Fibroblast of villous mesenchyme (primary cell): ENCODE data around the gene APMAP. TPM values are rescaled to one million over a fixed set of nuclear protein-coding genes. Genes with fewer than 3 reads are reported as not detected.

Experiments used
- DNase-seq: peaks from one replicate; pipeline ENCODE4 v3.0.0-alpha.2; 2010; ENCODE audit warnings: low read depth
- H3K4me3 ChIP-seq: 2 replicates; pipeline ENCODE4 v1.5.1; 2011; ENCODE audit warnings: low read depth, mild to moderate bottlenecking, low read length
- total RNA-seq: library from RNA; depleted of rRNA; stranded (reverse); fragments of >200 nt; gene quantifications from 2 replicates; pipeline ENCODE4 v1.2.3, GENCODE V29; 2012
- TF ChIP-seq, protein P1 (sequence below): IDR thresholded peaks from 2 replicates; pipeline ENCODE4 v1.5.1; 2012; ENCODE audit warnings: low read depth, mild to moderate bottlenecking, low read length; ENCODE audit not compliant: insufficient read depth

Gene APMAP
- total RNA-seq, 1 donor, result 81.2 TPM

- no peak overlapping the region for H3K4me3 ChIP-seq
- no peak for DNase-seq
- TF ChIP-seq, protein P1, sequence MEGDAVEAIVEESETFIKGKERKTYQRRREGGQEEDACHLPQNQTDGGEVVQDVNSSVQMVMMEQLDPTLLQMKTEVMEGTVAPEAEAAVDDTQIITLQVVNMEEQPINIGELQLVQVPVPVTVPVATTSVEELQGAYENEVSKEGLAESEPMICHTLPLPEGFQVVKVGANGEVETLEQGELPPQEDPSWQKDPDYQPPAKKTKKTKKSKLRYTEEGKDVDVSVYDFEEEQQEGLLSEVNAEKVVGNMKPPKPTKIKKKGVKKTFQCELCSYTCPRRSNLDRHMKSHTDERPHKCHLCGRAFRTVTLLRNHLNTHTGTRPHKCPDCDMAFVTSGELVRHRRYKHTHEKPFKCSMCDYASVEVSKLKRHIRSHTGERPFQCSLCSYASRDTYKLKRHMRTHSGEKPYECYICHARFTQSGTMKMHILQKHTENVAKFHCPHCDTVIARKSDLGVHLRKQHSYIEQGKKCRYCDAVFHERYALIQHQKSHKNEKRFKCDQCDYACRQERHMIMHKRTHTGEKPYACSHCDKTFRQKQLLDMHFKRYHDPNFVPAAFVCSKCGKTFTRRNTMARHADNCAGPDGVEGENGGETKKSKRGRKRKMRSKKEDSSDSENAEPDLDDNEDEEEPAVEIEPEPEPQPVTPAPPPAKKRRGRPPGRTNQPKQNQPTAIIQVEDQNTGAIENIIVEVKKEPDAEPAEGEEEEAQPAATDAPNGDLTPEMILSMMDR, result no peak
Measured at GRCh38 chr20:24962182-24962492, 30.4 kb downstream of the APMAP start.

- no peak overlapping the region for H3K4me3 ChIP-seq
- no peak for DNase-seq
- TF ChIP-seq, protein P1, result no peak
Measured at GRCh38 chr20:24961384-24962181, 31.0 kb downstream of the APMAP start.

DNA sequence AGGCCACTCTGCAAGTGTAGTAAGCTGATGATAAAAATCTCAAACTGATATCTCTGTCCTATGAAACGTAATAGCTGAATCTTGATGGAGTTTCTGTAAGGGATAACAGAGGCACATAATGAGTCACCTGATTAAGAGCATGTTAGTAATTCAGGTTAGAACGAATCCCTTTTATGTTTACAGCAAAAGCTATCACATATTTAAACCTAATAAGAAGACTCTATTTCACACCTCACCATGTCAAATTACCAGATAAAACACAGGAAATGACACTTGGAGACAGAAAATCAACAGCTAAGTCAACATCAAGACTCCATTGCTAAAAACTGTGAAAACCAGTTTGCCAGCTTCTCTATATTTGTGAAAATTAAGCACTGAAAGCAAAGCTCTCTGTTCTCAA, 31.7 kb downstream of the APMAP start:
- no peak overlapping the region for H3K4me3 ChIP-seq
- TF ChIP-seq, protein P1, result no peak
- DNase-seq, result no peak

DNA sequence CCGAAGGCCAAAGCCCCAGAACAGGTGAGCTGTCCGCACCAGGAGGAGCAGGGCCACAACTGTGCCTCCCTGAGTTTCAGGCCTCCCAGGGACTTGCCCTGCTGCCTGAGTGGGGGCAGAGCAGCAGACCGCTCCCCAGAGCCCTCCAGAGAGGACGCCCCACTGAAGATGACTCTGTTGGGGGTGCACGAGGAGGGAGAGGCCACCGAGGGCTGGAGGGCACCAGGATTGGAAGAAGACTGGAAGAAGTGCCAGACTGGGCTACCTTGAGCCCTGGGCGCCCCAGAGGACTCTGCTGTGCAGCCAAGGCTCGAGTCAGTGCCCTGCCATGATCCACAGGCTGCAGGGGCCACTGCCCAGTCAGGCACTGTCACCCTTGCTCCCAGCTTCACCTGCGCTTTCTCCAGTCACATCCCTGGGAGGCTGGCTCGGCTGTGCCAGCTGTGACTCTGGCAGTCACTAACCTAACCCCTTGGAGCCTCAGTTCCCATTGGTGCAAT, 32.2 kb downstream of the APMAP start:
- TF ChIP-seq, protein P1, result no peak

GRCh38 chr20:24959591-24960301, 32.8 kb downstream of the APMAP start:
- H3K4me3 ChIP-seq, result no peak overlapping the region
- TF ChIP-seq, protein P1, result no peak
- DNase-seq, result no peak

More for the DNA sequence above, 32.2 kb downstream of the APMAP start:
- no peak for DNase-seq
- no peak overlapping the region for H3K4me3 ChIP-seq

GRCh38 chr20:24958506-24959385, 33.8 kb downstream of the APMAP start:
- TF ChIP-seq, protein P1, result no peak
- no peak for DNase-seq
- no peak overlapping the region for H3K4me3 ChIP-seq
